Left ventricle myocardium inferior (tissue), 1 donor: ENCODE results near the gene PSAPL1. TPM values are rescaled to one million over a fixed set of nuclear protein-coding genes. Genes with fewer than 3 reads are reported as not detected.

Experiments used
- DNase-seq: peaks from one replicate; pipeline ENCODE4 v3.0.0-alpha.2; 2020
- H3K27ac ChIP-seq: fragments of 200-600 bp; replicated peaks from 2 replicates; pipeline ENCODE4 v1.8.0; 2021
- H3K27me3 ChIP-seq: fragments of 200-600 bp; 2 replicates; pipeline ENCODE4 v1.8.0; 2021; ENCODE audit warnings: low read depth
- H3K36me3 ChIP-seq: fragments of 200-600 bp; 2 replicates; pipeline ENCODE4 v1.8.0; 2021
- H3K4me1 ChIP-seq: fragments of 200-600 bp; 2 replicates; pipeline ENCODE4 v1.8.0; 2021
- H3K4me3 ChIP-seq: fragments of 200-600 bp; 2 replicates; pipeline ENCODE4 v1.8.0; 2021; ENCODE audit warnings: mild to moderate bottlenecking, moderate library complexity
- H3K9me3 ChIP-seq: fragments of 200-600 bp; replicated peaks from 2 replicates; pipeline ENCODE4 v1.8.0; 2021
- CTCF ChIP-seq: fragments of 200-600 bp; IDR thresholded peaks from 2 replicates; pipeline ENCODE4 v1.8.0; 2021; ENCODE audit warnings: antibody characterized with exemption, mild to moderate bottlenecking, borderline replicate concordance
- intact Hi-C: fragments of 100-400 bp; cut with micrococcal nuclease; formaldehyde crosslinking; loops from one replicate; pipeline ENCODE4 v1.11.0; 2022
- microRNA-seq: library from miRNA; unstranded; fragments of <30 nt; microRNA quantifications from one replicate; pipeline ENCODE4 v1.2.0, GENCODE V29; 2020
- total RNA-seq: library from RNA; stranded (reverse); fragmentation: NEBNext Ultra II Directional; extraction: Animal tissue kit (Norgen Biotek cat#: 25700); gene quantifications from one replicate; pipeline ENCODE4 v1.2.1, GENCODE V29; 2021
- donor health status: DM: no; HTN: yes; CAD: no; lungs with severe emphysema.

Gene PSAPL1
- total RNA-seq, 1 donor from 2014 or later: not detected

DNA sequence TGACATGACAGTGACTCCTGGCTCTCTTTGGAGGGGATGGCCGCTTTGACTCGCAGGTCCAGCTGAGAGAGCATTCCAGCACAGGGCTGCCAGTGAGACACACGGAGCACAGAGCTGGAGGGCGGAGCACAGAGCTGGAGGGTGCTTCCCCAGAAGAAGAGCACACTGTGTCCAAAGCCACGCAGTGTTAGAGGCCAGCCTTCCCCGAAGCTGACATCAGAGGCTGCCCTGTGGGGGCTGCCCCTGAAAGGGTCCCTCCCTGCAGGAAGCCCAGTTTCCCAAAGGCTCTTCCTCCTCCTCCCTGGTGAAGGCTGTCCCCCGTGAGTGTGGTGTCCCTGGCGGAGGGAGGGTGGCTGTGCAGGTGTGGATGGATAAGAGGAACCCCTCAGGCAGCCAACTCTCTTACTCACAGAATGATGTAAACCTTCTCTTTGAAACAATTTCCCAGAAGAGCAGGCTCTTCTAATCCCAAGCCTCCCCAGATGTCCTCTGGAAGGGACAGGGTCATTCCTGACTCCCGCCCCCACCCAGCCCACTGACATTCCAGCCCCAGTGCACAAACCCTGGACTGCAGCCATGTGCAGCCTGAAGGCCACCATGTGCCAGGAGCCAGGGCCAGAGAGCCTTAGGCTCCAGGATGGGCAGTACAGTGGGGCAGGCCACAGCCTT is 53.4 kb downstream of the PSAPL1 start:
- TF ChIP-seq CTCF: no peak
- Histone ChIP-seq H3K27ac (no peak overlapping the region), H3K27me3 (peaks cover 22% of the 10 kb centered on the region), H3K9me3 (no peaks in the 10 kb centered on the region), H3K36me3 (no peaks in the 10 kb centered on the region), H3K4me1 (peaks cover 16% of the 10 kb centered on the region), H3K4me3 (no peak overlapping the region)
- DNase-seq: peak; percentile 31
- intact Hi-C loops: no loop called here

Small RNA genes within 50 kb of the gene (microRNA-seq; reads per million reads assigned to microRNA genes)
- not detected for gene MIR4274

Other genes with a start within 250 kb of the PSAPL1 start
- gene SORCS2, start 242.4 kb downstream of the PSAPL1 start, total RNA-seq: 1.2 TPM